GM12878 (cell line): ENCODE results near the gene RNPS1. TPM values are rescaled to one million over a fixed set of nuclear protein-coding genes. Genes with fewer than 3 reads are reported as not detected.

Experiments used
- ATAC-seq: fragments of 200-7000 bp; cut with Tn5 transposase; 3 replicates; pipeline ENCODE4 v1.9.1; 2020; ENCODE audit warnings: mild to moderate bottlenecking, moderate library complexity
- BruUV-seq: library from RNA; stranded (reverse); fragments of 400-500 nt; replicated peaks from 2 replicates; lab custom pipeline; 2021; lab: Mats Ljungman, UMichigan
- CTCF ChIA-PET: fragments of 300-600 bp; sonication (Branson Sonifier 250); formaldehyde crosslinking; extraction: SDS; loops from one replicate; lab custom pipeline; 2021; ENCODE audit warnings: inconsistent platforms; lab: Yijun Ruan, JAX
- POLR2A ChIA-PET: fragments of 350-600 bp; formaldehyde crosslinking; extraction: SDS; loops from one replicate; lab custom pipeline; 2021; ENCODE audit warnings: inconsistent platforms; lab: Charles Lee
- RAD21 ChIA-PET: fragments of 300-600 bp; sonication (Branson Sonifier 250); formaldehyde crosslinking; loops from one replicate; lab custom pipeline; 2023; ENCODE audit warnings: antibody characterized with exemption; ENCODE audit not compliant: unreplicated experiment; lab: Charles Lee
- SMC1A ChIA-PET: fragments of 300-600 bp; sonication (Branson Sonifier 250); formaldehyde crosslinking; loops from one replicate; lab custom pipeline; 2023; ENCODE audit not compliant: unreplicated experiment, uncharacterized antibody; lab: Charles Lee
- DNase-seq: peaks from one replicate; pipeline ENCODE4 v3.0.0-alpha.2; 2011; ENCODE audit warnings: low read depth, low spot score
- FAIRE-seq: peaks from 3 replicates; lab custom pipeline; 2011; peaks lifted over from hg19 to GRCh38; lab: Jason Lieb, UNC
- H2AFZ ChIP-seq: 2 replicates; pipeline ENCODE4 v1.6.0; 2011; ENCODE audit warnings: low read depth, low read length, control low read depth; ENCODE audit not compliant: control insufficient read depth
- H3K27ac ChIP-seq: 2 replicates; pipeline ENCODE4 v1.5.1; 2011; ENCODE audit warnings: control low read depth; ENCODE audit not compliant: control insufficient read depth, insufficient read depth
- H3K27me3 ChIP-seq, 2 experiments: replicated peaks in 1 of 2; 2 replicates each; pipeline versions ENCODE4 v1.6.0 to v1.6.1; 2011; ENCODE audit warnings: low read length in 1 of 2; ENCODE audit not compliant: control insufficient read depth in 2 of 2, insufficient read depth in 2 of 2
- H3K36me3 ChIP-seq, 2 experiments: 2 replicates each; pipeline ENCODE4 v1.5.1; 2011; ENCODE audit warnings: low read length in 1 of 2; ENCODE audit not compliant: control insufficient read depth in 2 of 2, insufficient read depth in 2 of 2
- H3K4me1 ChIP-seq: 2 replicates; pipeline ENCODE4 v1.6.1; 2011; ENCODE audit warnings: mild to moderate bottlenecking, low read length, moderate library complexity, mixed read lengths; ENCODE audit not compliant: control insufficient read depth, insufficient read depth
- H3K4me2 ChIP-seq: 2 replicates; pipeline ENCODE4 v1.6.0; 2011; ENCODE audit warnings: control low read depth; ENCODE audit not compliant: control insufficient read depth, insufficient read depth
- H3K4me3 ChIP-seq: fragments of 200-600 bp; sonication (generic); 2 replicates; pipeline ENCODE4 v1.5.1; 2016
- H3K79me2 ChIP-seq: 2 replicates; pipeline ENCODE4 v1.6.0; 2011; ENCODE audit warnings: low read length; ENCODE audit not compliant: control insufficient read depth, insufficient read depth
- H3K9ac ChIP-seq: 2 replicates; pipeline ENCODE4 v1.8.0; 2011; ENCODE audit warnings: low read length, control low read depth, mixed read lengths; ENCODE audit not compliant: control insufficient read depth, insufficient read depth
- H3K9me3 ChIP-seq: replicated peaks from 3 replicates; pipeline ENCODE4 v1.5.1; 2011; ENCODE audit warnings: mild to moderate bottlenecking, low read length; ENCODE audit not compliant: control insufficient read depth, insufficient read depth
- H4K20me1 ChIP-seq: 2 replicates; pipeline ENCODE4 v1.6.0; 2011; ENCODE audit not compliant: control insufficient read depth, insufficient read depth
- CREB1 ChIP-seq: IDR thresholded peaks from 2 replicates; pipeline ENCODE4 v1.6.1; 2012; ENCODE audit warnings: low read depth, mild to moderate bottlenecking, inconsistent platforms
- POLR2A ChIP-seq: IDR thresholded peaks from 2 replicates; pipeline ENCODE4 v1.6.1; 2011; ENCODE audit warnings: low read depth, mild to moderate bottlenecking, low read length
- POLR2AphosphoS5 ChIP-seq: IDR thresholded peaks from 2 replicates; pipeline ENCODE4 v1.6.1; 2011; ENCODE audit warnings: mild to moderate bottlenecking, low read length, inconsistent platforms
- RB1 ChIP-seq: fragments of 450-650 bp; formaldehyde crosslinking; IDR thresholded peaks from 2 replicates; pipeline ENCODE4 v1.6.1; 2017; ENCODE audit warnings: mild to moderate bottlenecking, borderline replicate concordance
- SMAD5 ChIP-seq: IDR thresholded peaks from 2 replicates; pipeline ENCODE4 v1.6.1; 2016; ENCODE audit warnings: antibody characterized with exemption, low read depth
- YBX1 ChIP-seq: fragments of 450-650 bp; IDR thresholded peaks from 2 replicates; pipeline ENCODE4 v1.6.1; 2016; ENCODE audit warnings: antibody characterized with exemption
- ZBED1 ChIP-seq: IDR thresholded peaks from 2 replicates; pipeline ENCODE4 v1.6.1; 2016; ENCODE audit warnings: borderline replicate concordance
- ZNF217 ChIP-seq: fragments of 450-650 bp; IDR thresholded peaks from 2 replicates; pipeline ENCODE4 v1.6.1; 2017; ENCODE audit warnings: antibody characterized with exemption, mild to moderate bottlenecking
- WGBS: methylation state at CpG from one replicate; pipeline ENCODE4 v1.1.6; 2016; ENCODE audit warnings: low lambda C conversion rate; ENCODE audit not compliant: insufficient replicate concordance, insufficient coverage; ENCODE audit errors: missing lambda C conversion rate; 5-methylcytosine and 5-hydroxymethylcytosine counted together
- in situ Hi-C: fragments of 300-500 bp; cut with MboI; formaldehyde crosslinking; loops from 9 replicates; pipeline ENCODE4 v1.14.3; 2018; ENCODE audit warnings: mixed read lengths
- intact Hi-C: fragments of 100-400 bp; cut with micrococcal nuclease; formaldehyde crosslinking; loops from one replicate; pipeline ENCODE4 v1.14.2; 2022; ENCODE audit not compliant: unreplicated experiment
- polyA plus RNA-seq, 11 experiments: library from polyadenylated mRNA; depleted of rRNA in 4 of 11; unstranded in 6 of 11; stranded (reverse) in 5 of 11; fragments of >200 nt; fragmentation: Nextera tagmentation in 4 of 11; fragmentation: Illumina TruSeq in 1 of 11; extraction: Ambion mirVana in 4 of 11; extraction: Trizol in 1 of 11; gene quantifications; 1 replicate in 1 of 11; 2 replicates in 10 of 11; pipeline versions ENCODE4 v1.2.1 to v1.2.3, GENCODE V29; 2011 to 2016; ENCODE audit warnings: inconsistent platforms in 2 of 11, missing spikeins in 2 of 11, low read depth in 1 of 11
- total RNA-seq, 4 experiments: library from RNA; depleted of rRNA in 3 of 4; stranded (reverse); fragments of >200 nt in 3 of 4; fragmentation: Illumina TruSeq in 1 of 4; extraction: Trizol in 1 of 4; gene quantifications; 2 replicates each; pipeline versions ENCODE4 v1.2.1 to v1.2.3, GENCODE V29; 2013 to 2021
- TF ChIP-seq, protein P1 (sequence below): fragments of 450-650 bp; IDR thresholded peaks from 2 replicates; pipeline ENCODE4 v1.6.1; 2017; ENCODE audit warnings: borderline replicate concordance
- TF ChIP-seq, protein P2 (sequence below): IDR thresholded peaks from 2 replicates; pipeline ENCODE4 v1.6.1; 2012; ENCODE audit warnings: low read depth, low read length, improper control_type of control experiment

RNPS1 gene
- total and polyA plus RNA-seq, 10 of the 15 experiments (the other 5 are each of a cell fraction or from before 2014, with no cell fraction given): 38.2 to 359 (median 188) TPM

GRCh38 chr16:2252806-2253148, 15.1 kb downstream of the RNPS1 start:
- Histone ChIP-seq H3K27me3 (no peaks in the 10 kb centered on the region), H3K9ac (no peak overlapping the region), H3K36me3 (peaks cover 21 to 27% of the 10 kb centered on the region in 2 experiments), H4K20me1 (no peaks in the 10 kb centered on the region), H3K79me2 (peaks cover 13% of the 10 kb centered on the region), H3K4me3 (no peak overlapping the region), H3K9me3 (no peaks in the 10 kb centered on the region), H3K27ac (no peak overlapping the region), H2AFZ (no peak overlapping the region), H3K4me1 (peaks cover 13% of the 10 kb centered on the region), H3K4me2 (no peak overlapping the region)
- 57% methylated on average over 7 of the region's 7 CpGs for WGBS
- no peak for FAIRE-seq
- ChIA-PET SMC1A (interaction anchor here (0.9 to 1.2 kb wide), 2 partner anchors 13 to 54 kb away, joined by 3 to 4 read pairs; no protein-coding TSS in a partner anchor), POLR2A (interaction anchor here (1.6 to 2.5 kb wide), 3 partner anchors 38 to 176 kb away, joined by 4 to 9 read pairs (median 5); partner anchors contain the start of genes CCNF and PGP), RAD21 (no interaction called here), CTCF (interaction anchor here (0.7 to 2.5 kb wide), 7 partner anchors 17 to 176 kb away, joined by 3 to 14 read pairs (median 5); partner anchors contain the start of genes CCNF and E4F1)
- BruUV-seq: no TSS peak
- in situ Hi-C loops (no loop called here), intact Hi-C loops (loop anchor here (5.0 kb wide), 1 partner anchor 45 kb away; the partner anchor contains the start of gene MLST8)
- TF ChIP-seq POLR2AphosphoS5 (peak; percentile 44; the same call in 1 of the 2 replicates), SMAD5 (no peak), POLR2A (peak; percentile 41; the same call in 1 of the 2 replicates), RB1 (no peak), ZNF217 (no peak), ZBED1 (no peak), YBX1 (no peak), CREB1 (no peak)
- TF ChIP-seq, protein P1, sequence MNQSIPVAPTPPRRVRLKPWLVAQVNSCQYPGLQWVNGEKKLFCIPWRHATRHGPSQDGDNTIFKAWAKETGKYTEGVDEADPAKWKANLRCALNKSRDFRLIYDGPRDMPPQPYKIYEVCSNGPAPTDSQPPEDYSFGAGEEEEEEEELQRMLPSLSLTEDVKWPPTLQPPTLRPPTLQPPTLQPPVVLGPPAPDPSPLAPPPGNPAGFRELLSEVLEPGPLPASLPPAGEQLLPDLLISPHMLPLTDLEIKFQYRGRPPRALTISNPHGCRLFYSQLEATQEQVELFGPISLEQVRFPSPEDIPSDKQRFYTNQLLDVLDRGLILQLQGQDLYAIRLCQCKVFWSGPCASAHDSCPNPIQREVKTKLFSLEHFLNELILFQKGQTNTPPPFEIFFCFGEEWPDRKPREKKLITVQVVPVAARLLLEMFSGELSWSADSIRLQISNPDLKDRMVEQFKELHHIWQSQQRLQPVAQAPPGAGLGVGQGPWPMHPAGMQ: no peak
- TF ChIP-seq, protein P2, sequence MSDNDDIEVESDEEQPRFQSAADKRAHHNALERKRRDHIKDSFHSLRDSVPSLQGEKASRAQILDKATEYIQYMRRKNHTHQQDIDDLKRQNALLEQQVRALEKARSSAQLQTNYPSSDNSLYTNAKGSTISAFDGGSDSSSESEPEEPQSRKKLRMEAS: no peak
- DNase-seq: no peak
- ATAC-seq: no peak
